Stimulated activated CD8-positive, alpha-beta memory T cell treated with anti-CD3 and anti-CD28 coated beads, Interleukin-15, amount 100 ng/mL, for 4 hours (primary cell): ENCODE results near the gene ONECUT3.

Experiments used
- DNase-seq, 2 donors: peaks; one replicate each; pipeline ENCODE4 v3.0.0-alpha.2; 2020; ENCODE audit warnings: low read depth in 2 of 2

ONECUT3 gene

DNA sequence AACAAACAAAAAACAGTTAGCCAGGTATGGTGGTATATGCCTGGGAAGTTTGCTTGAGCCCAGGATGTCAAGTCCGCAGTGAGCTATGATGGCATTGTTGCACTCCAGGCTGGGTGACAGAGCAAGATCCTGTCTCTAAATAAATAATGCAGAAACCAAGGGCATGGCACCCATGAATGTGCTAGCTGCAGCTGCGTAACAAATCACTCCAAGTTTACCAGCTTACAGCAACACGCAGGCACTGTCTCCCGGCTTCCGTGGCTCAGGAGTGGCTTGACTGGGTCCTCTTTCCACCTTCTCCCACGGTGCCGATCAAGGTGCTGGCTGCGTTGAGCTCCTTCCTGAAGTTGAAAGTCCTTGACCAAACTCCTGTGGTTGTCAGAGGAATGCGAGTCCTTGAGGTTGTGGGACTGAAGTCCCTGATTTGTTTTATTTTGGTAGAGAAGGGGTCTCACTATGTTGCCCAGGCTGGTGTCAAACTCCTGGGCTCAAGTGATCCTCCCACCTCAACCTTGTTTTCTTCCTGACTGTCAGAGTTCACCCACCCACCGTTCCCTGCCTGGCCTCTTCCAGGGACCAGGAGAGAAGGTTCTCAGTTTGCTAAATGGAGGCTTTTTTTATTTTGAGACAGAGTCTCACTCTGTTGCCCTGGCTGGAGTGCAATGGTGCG is 13.2 kb upstream of the ONECUT3 start:
- no peak for DNase-seq

DNA sequence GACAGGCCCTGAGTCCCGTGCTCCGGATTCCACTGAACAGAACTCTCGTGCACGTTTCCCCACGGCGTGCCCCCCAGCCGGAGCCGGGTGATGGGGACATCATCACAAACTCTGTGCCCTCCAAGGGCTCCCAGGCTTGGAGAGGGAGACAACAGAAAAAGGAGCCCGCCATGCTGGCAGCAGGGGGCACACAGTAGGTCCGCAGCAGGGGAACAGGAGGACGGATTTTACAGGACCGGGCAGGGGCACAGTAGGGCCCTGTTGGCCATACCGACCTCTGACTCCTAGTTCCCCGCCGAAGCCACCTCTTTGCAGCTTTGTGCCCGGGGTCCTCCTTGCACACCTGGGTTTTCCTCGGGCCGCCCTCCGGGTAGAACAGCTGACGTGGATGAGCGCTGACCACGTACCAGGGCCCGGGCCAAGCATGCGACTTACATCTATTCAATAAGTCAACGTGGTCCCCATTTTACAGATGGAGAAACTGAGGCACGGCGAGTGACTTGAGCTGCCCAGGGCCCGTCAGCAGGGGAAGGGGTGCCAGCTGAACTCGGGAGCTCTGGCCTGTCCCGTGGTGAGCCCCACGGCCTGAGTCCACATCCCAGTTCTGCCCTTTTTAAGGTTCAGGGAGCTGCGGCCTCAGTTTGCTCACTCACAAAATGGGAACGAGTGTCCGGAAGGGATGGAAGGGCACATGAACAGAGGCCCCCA is 10.2 kb upstream of the ONECUT3 start:
- DNase-seq, result no peak

DNA sequence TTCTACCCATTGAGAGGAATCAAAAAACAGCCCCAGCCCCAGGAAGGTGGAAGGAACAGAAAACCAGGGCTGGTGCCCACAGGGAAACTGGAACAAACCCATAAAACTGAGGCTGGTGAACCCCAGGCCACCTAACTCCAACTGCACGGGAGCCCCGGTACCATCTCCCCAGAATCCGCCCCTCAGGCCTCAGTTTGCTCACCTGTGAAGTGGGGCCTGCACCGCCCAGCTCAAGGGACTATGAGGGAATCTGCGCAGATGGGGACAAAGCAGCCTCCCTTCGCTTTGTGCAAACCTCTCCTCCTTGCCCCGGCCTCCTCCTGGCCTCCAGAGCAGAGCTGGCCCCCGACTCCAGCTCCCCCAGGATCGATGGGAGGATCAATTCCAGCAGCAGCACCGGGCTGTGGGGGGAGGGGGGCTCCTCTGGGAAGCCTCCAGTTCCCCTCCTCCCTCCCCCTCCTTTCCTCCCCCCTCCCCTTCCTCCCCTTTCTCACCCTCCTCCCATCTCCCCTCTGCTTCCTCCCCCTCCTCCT is 9.1 kb upstream of the ONECUT3 start:
- DNase-seq, result no peak

DNA sequence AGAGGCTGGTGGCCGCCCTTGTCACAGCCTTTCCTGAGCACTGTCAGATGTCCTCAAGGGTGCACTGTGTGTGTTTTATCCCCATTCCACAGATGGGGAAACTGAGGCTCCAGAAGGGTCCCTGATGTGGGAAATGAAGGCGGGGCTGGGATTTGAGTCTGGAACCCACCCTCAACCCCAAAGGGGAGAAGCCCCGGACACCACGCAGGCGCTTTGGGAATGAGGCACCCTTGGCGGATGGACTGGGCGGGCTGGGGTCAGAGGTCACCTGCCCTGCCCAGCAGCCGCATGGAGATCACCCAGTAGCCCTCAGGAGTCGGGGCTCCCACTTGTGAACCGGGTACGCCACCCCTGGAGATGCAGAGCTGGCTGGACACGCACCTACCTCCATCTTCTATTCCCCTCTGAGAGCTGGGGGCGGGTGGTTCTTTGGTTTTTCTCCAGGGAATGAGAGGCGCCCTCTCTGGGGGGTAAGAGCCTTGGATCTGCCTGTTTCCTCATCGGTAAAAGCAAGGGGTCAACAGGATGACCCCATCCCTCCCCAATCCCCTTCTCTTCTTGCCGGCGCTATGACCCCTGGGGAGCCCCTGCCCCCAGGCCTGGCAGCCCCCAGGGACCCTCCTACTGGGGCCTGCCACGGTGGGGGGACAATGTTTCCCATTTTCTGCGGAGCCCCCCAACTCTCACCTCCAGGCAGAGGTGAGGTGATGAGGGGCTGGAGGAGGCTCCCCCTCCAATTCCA is 8.3 kb upstream of the ONECUT3 start:
- no peak for DNase-seq

DNA sequence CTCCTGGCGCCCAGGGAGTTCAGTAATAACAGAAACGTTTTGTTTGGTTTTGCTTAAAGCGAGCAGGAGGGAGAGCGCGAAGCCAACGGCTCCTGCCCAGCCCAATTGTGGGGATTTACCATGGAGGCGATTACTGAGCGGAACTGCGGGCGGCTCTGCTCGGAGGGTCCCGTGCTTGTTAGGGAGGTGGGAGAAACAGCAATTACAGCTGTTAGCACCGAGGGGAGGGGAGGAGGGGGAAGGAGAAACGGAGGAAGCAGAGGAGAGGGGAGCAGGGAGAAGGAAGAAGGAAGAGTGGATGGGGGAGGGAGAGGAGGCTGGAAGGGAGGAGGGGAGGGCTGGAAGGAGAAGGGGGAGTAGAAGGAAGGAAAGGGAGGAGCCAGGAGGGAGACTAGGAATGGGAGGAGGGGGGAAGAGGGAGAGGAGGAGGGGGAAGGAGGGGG is 7.7 kb upstream of the ONECUT3 start:
- DNase-seq, result no peak

DNA sequence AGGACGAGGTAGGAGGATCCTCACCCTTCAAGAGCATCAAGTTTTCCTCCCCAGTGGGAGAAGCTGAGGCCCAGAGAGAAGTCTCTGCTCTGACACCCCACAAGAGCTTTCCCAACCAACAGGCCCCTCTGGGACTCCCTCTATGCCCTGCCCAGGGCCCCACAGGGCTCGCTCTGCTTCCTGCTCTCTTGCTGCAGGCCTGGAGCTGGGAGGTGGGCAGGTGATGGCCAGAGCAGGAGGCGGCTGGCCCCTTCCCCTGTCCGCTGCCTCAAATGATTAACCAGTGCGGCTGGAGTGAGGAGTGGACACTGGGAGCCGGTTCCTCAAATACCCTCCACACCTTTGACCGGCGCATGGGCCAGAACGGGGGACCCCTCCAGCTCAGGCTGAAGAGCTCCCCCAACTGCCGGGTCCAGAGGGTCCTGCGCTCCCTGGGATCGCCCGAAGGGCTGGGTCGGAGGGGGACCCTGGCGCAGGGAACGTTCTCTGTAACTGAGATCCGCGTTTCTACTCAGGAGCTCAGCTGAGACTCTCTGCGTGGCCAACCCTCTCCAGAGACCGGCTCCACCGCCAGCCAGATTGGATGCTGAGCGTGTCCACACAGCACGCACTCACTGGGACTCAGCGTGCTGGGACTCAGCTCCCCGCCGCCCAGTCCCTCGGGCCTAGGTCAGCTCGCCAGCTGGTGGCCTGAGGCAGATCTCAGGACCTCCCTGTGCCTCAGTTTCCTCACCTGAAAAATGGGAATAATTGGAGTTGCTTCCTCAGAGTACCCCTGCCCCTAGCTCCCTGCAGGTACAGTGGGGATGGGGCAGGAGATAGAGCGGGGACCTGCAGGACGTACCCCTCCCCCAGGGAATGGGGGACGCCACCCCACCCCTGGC is 6.7 kb upstream of the ONECUT3 start:
- DNase-seq, result no peak

DNA sequence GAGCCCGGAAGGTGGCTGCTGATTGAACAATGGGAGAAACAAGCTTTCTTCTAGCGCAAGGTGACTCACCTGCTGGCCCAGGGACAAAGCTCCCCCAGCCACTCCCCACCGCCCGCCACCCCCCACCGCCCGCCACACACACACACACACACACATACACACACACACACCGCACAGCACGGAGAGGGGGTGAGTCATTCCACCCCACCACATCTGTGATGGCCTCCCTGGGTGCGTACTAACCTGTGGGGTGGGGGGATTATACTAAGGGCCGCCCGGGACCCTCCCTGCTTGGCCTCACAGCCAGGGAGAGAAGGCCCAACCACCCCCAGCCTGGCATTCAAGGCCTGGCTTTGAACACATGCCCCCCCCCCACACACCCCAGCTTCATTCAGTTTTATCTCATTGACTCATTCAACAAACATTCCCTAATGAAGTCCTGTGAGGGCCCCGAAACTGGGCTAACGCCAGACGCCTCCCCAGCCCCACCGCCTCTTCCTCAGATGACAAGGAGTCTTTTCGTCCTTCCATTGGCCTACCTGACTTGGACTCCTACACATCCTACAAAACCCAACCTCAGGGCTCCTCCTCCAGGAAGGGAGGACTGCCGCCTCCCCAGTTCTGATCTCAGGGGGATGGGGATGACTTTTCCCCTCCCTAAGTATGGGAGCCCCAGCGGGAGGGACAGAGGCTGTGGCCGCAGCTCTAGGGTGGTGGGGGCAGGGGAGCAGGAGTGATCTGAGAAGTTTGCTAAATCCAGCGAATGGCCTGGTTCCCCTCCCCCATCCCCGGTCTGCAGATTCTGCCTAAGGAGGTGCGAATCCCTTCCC is 5.8 kb upstream of the ONECUT3 start:
- peak in 1 of 2 donors; percentile 14 for DNase-seq

DNA sequence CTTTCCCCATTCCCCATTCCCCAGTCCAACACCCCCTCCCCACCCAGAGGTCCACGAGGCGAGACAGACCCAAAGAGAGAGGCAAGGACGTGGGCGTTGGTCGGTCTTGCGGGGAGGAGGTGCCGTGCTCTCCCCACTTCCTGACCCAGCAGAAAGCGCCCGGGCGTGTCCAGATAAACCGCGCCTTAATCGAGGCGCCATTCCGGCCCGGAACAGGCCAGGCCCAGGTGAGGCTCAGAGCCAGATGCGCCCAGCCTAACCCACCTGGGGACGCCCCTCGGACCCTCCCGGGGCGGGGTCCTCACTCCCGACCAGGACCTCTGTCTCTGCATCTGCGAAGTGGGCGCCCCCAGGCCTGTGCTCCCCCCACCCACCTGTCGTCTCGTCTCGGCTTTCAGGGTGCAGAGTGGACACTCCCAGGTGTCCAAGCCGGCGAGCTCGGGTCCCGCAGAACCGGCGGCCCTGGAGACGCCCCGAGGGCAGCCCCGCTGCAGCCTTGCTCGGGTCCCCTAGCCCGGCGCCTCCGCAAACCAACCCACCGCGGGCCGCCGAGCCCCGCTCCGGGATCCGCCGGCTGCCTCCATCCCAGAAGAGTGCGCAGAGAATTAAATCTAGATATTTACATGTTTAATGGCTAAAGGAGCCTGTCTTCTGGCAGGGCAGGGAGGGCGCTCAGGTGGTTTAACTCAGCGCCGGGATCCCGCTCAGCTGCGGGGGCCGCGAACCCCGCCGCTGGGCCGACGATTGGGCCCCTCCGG is 5.0 kb upstream of the ONECUT3 start:
- no peak for DNase-seq

DNA sequence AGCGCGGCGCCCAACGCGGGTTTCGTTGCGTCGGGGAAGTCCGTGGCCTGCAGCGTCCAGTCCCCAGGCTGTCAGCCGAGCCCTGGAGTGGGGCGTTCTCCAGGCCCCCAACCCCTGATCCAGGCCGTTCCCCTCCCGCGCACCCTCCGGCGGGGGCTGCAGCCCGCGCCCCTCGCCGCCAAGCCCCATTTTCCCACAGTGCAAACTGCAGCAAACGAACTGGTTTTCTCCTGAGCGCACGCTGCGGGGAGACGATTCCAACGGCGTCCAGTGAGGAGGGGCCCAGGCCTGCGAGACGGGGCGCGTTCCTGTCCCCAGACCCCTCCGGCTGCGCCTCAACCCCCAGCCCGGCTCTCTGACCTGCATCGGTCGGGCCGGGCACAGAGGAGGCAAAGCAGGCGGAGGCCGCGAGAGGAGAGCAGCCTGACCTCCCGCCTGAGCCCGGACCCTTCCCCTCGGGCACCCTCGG is 4.4 kb upstream of the ONECUT3 start:
- DNase-seq, result no peak

DNA sequence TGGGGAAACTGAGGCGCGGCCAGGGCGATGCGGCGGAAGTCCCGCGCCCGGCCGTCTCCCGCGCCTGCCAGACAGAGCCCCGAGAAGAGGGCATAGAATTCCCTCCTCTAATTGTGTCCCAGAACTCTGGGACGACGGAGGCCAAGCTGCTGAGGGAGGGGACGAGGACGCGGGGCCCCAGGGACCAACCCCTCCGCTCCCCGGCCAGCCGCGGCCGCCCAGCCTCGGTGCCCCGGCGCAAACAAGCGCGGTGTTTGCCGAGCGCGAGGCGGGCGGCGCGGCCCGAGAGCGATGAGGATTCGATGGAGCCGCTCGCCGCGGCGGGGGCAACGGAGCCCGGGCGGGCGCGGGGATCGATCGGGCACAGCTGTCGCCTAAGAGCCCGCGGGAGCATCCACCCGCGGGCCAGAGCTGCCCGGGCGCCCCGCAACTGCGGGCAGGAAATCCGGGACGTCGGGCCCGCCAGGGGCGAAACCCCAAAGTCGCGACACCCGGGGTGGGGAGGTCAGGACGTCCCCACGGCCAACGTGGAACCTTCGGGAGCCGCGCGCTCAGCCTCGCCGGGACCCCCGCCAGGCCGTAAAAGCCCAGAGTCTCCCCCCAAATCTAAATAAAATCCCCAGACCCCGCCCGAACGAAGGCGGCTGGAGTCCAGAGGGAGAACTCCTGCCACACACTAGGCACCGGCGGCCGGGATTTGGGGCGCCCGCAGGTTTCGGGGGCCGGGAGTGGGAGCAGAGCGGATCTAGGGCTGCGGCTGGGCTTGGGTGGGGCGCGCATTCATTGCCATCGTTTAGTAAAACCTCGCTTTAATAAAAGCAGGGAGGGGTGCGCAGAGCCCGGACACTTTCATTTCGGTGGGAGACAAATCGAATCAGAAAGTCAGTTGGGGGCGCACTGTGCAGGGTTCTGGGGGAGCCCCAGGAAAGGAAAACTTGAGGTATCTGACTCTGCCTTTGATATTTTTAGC is 3.6 kb upstream of the ONECUT3 start:
- no peak for DNase-seq

DNA sequence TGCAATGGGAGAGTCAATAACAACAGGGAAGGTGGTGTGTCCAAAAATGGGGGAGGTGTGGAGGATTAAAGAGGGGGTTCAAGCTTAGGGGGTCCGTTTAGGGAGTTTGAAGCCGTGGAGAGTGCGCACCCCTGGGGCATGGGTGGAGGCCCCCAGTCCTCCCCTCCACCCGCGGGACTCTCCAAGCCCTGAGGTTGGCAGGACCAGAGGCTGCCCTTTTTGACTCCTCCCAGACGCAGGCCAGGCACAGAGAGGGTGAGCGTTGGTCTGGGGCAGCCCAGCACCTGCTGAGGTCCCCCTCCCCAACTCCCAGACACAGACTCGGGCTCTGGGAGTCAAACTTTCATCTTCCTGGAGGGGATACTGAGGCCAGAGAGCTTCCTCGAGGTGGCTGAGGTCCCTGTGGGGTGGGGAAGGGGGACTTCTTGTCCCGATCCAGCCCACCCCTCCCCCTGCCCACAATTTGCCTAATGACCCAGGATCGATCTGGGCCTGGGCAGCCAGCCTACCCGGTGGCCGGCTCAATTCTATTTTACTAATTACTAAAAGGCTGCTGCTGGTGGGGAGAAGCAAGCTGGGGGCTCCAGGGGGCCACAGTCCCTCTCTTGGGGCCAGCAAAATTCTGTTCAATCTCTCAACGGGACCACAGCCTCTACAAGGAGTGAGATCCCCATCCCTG is 2.8 kb upstream of the ONECUT3 start:
- no peak for DNase-seq

DNA sequence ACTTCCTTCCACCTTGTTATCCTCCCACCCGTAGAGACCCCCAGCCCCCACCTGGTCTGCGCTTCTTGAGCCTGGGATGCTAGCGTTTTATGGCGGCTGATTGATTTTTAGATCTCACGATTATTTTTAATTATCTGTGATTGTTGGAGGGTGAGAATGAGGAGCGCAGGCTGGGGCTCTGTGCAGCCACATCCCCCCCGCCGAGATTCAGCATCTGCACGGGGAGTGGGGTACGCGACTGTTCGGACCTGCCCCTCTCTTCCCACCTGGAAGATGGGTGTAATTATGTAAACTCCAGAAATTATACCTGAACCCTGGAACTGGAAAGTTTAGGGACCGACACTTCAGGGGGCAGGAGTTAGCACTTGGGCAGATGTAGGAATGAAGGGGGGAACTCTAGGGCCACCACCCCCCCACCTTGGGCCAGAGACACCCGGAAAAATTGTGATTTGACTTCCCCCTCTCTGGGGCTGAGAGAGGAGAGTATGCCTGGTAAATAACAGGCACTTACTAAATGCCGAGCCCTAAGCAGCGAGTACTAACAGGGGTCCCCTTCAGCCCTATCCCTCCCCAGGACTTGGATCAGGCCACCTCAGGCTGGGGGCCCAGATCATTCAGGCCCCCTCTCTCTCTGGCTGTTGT is 1.8 kb upstream of the ONECUT3 start:
- no peak for DNase-seq

DNA sequence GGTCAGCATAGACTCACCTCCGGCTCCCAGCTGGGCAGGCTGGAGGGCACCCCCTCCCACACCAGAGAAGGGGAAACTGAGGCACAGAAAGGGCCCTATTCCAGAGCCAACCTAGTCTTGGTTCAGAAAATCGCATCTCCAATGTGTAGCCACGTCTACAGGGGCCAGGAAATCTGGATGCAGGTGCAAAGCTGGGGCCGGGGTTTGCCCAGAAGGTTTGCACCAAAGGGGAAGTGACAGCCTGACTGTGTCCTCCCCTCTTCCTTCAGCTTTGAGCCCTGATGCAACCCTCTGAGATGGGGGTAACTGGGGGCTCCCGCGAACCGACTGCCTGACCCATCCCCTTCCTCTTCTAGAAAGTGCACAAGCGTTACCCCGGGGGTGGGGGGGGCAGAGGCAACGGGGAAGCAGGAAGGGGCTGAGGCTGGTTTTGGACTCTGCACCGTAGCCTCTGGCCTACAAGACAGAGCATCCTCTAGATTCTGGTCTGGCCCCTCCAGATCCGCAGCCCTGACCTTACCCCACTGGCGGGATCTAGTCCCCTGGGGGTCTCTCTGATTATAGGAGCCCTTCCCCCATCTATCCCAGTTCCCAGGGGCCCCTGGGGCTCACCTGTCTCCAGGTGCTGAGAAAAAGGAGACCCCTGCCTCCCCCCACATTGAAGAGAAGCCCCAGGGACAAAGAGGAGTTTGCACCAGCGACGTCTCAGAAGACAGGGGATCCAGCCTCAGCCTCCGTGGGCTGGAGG is 1.1 kb upstream of the ONECUT3 start:
- DNase-seq, result no peak

DNA sequence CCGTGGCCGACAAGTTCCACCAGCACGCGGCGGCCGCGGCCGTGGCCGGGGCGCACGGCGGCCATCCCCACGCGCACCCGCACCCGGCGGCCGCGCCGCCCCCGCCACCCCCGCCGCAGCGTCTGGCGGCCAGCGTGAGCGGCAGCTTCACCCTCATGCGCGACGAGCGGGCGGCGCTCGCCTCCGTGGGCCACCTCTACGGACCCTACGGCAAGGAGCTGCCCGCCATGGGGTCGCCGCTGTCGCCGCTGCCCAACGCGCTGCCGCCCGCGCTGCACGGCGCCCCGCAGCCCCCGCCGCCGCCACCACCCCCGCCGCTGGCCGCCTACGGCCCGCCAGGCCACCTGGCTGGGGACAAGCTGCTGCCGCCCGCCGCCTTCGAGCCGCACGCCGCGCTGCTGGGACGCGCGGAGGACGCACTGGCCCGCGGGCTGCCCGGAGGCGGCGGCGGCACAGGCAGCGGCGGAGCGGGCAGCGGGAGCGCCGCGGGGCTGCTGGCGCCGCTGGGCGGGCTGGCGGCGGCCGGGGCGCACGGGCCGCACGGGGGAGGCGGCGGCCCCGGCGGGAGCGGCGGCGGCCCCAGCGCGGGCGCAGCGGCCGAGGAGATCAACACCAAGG is 821 bp downstream of the ONECUT3 start:
- DNase-seq, result no peak

DNA sequence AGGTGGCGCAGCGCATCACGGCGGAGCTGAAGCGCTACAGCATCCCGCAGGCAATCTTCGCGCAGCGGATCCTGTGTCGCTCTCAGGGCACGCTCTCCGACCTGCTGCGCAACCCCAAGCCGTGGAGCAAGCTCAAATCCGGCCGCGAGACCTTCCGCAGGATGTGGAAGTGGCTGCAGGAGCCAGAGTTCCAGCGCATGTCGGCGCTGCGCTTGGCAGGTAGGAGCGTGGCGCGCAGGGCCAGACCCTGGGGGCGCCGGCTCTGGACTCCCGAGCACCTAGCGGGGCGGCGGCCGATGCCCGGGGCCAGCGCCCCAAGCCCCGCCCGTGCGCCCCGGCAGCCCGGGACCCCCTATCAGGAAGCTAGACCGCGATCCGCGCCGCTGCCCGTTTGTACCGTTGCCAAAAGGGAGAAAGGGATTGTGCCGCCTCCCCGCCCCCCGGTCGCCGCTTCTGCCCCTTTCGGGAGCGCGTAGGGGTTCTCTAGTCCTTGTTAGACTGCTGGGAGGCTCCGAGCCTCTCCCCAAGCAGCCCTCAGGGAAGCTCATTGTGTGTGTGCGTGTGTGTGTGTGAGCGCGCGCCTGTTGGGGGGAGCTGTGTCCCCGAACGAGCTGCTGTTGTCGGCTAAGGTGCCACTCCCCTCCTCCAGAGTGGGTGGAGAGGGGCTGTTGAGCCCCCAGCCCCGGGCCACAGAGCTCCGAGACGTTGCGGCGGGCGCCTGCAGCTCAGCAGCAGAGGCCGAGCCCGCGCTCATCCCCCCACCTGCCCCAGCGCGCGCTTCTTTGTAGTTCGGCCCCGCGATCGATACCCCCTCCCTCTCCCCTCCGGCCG is 1.5 kb downstream of the ONECUT3 start:
- no peak for DNase-seq
